A673 (cell line): Measurements from ENCODE around the gene FBXW4. TPM values are rescaled to one million over a fixed set of nuclear protein-coding genes. Genes with fewer than 3 reads are reported as not detected.

Experiments used
- BruUV-seq: library from RNA; stranded (reverse); fragments of 400-500 nt; replicated peaks from 2 replicates; lab custom pipeline; 2021; lab: Mats Ljungman, UMichigan
- CTCF ChIA-PET: fragments of 300-600 bp; sonication (Branson Sonifier 250); formaldehyde crosslinking; loops from one replicate; lab custom pipeline; 2022; ENCODE audit warnings: antibody characterized with exemption; lab: Charles Lee
- POLR2A ChIA-PET: fragments of 300-600 bp; sonication (Branson Sonifier 250); formaldehyde crosslinking; loops from one replicate; lab custom pipeline; 2022; ENCODE audit warnings: antibody characterized with exemption; ENCODE audit not compliant: low non-redundant PET; lab: Charles Lee
- DNase-seq: peaks from one replicate; pipeline ENCODE4 v3.0.0-alpha.2; 2015; ENCODE audit warnings: low spot score
- H3K27ac ChIP-seq: fragments of 200-600 bp; sonication (generic); 2 replicates; pipeline ENCODE4 v1.5.1; 2016; ENCODE audit warnings: mixed run types, low read depth, mild to moderate bottlenecking, mixed read lengths, antibody characterized with exemption, low read length; ENCODE audit not compliant: poor library complexity, severe bottlenecking
- H3K27me3 ChIP-seq: fragments of 200-600 bp; sonication (generic); replicated peaks from 2 replicates; pipeline ENCODE4 v1.6.1; 2017; ENCODE audit warnings: mixed run types, low read depth, mild to moderate bottlenecking, mixed read lengths, antibody characterized with exemption, low read length; ENCODE audit not compliant: insufficient read depth, poor library complexity
- H3K36me3 ChIP-seq: fragments of 200-600 bp; sonication (generic); 2 replicates; pipeline ENCODE4 v1.6.1; 2016; ENCODE audit warnings: mixed run types, mild to moderate bottlenecking, mixed read lengths, antibody characterized with exemption, low read length; ENCODE audit not compliant: insufficient read depth, poor library complexity, severe bottlenecking
- H3K4me1 ChIP-seq: fragments of 200-600 bp; sonication (generic); 2 replicates; pipeline ENCODE4 v1.6.1; 2017; ENCODE audit warnings: mixed run types, mild to moderate bottlenecking, mixed read lengths, antibody characterized with exemption, low read length; ENCODE audit not compliant: insufficient read depth, poor library complexity, severe bottlenecking
- H3K4me3 ChIP-seq: fragments of 200-600 bp; sonication (generic); 2 replicates; pipeline ENCODE4 v1.5.1; 2016; ENCODE audit warnings: low read depth, mixed run types, mild to moderate bottlenecking, mixed read lengths, low read length; ENCODE audit not compliant: poor library complexity, severe bottlenecking
- H3K9me3 ChIP-seq: fragments of 200-600 bp; sonication (generic); 2 replicates; pipeline ENCODE4 v1.6.1; 2016; ENCODE audit warnings: mixed run types, low read depth, mild to moderate bottlenecking, mixed read lengths, antibody characterized with exemption, low read length; ENCODE audit not compliant: poor library complexity, severe bottlenecking
- CTCF ChIP-seq: fragments of 300-800, 200-600 bp; sonication (generic); conservative IDR thresholded peaks from 2 replicates; pipeline ENCODE4 v1.5.1; 2017; ENCODE audit warnings: low read depth, mild to moderate bottlenecking, antibody characterized with exemption, low read length, moderate library complexity, mixed read lengths
- EZH2 ChIP-seq: fragments of 200-600 bp; sonication (generic); IDR thresholded peaks from 2 replicates; pipeline ENCODE4 v1.6.1; 2017; ENCODE audit warnings: borderline replicate concordance, low read depth, mild to moderate bottlenecking, mixed read lengths, antibody characterized with exemption, low read length; ENCODE audit not compliant: poor library complexity, severe bottlenecking
- intact Hi-C: fragments of 100-400 bp; cut with micrococcal nuclease; formaldehyde crosslinking; loops from one replicate; pipeline ENCODE4 v1.10.0; 2022; ENCODE audit not compliant: unreplicated experiment
- total RNA-seq: library from RNA; stranded (reverse); gene quantifications from 2 replicates; pipeline ENCODE4 v1.2.3, GENCODE V29; 2021

The FBXW4 gene
- total RNA-seq, 1 experiment from 2014 or later: 19.5 TPM

- ChIA-PET CTCF (no interaction called here), POLR2A (no interaction called here)
- no peak for TF ChIP-seq EZH2
- no peak for TF ChIP-seq CTCF
- H3K27ac ChIP-seq: no peak overlapping the region
- H3K9me3 ChIP-seq: no peaks in the 10 kb centered on the region
- H3K4me3 ChIP-seq: no peak overlapping the region
- no peak for DNase-seq
- no TSS peak for BruUV-seq
- intact Hi-C loops: no loop called here
- H3K36me3 ChIP-seq: no peaks in the 10 kb centered on the region
- H3K4me1 ChIP-seq: no peaks in the 10 kb centered on the region
- no peaks in the 10 kb centered on the region for H3K27me3 ChIP-seq
Measured at GRCh38 chr10:101625821-101626412, 69.1 kb downstream of the FBXW4 start.

DNA sequence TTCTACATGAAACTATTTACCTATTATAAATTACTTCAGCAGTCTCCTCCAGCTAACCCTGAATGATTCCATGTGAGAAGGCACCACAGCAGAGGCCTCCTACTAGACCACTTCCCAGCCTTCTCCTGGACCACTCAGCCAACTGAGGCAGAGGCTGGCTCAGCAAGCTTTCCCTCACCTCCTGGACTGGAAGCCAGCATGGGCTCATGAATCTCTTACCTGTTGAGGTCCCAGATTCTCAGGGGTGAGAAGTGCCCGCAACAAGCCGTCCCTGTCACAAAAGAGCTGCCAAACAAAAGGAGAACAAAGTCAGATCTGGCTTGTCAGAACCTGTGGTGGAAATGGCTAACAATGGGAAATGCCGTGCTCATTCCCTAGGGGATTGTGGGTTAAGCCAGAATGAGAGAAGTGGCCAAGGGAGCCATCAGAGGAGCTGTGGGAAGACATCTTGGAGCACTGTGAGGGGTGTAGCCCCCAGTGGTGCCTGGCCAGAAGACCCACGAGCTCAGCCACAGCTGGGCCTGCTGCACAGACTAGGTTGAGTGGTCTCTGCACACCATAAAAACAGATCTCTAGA lies 70.4 kb downstream of the FBXW4 start:
- BruUV-seq: no TSS peak
- POLR2A ChIA-PET: no interaction called here
- H3K4me3 ChIP-seq: no peak overlapping the region

DNA sequence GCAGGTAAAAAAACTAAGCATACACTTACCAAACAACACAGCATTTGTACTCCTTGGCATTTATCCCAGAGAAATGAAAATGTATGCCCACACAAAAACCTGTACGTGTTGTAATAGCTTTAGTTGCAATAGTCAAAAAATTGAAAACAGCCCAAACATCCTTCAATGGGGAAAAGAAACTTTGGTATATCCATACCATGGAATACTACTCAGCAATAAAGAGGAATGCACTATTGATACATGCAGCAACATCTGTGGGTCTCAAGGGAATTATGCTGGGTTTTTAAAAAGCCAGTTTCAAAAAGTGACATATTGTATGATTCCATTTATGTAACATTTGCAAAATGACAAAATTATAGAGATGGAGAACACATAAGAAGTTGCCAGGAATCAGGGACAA lies 71.4 kb downstream of the FBXW4 start:
- ChIA-PET POLR2A (no interaction called here), CTCF (no interaction called here)
- no peaks in the 10 kb centered on the region for H3K9me3 ChIP-seq
- no peak for TF ChIP-seq EZH2
- TF ChIP-seq CTCF: no peak
- no peaks in the 10 kb centered on the region for H3K4me1 ChIP-seq
- no peaks in the 10 kb centered on the region for H3K27me3 ChIP-seq
- no peak overlapping the region for H3K27ac ChIP-seq
- DNase-seq: no peak
- no TSS peak for BruUV-seq
- intact Hi-C loops: no loop called here
- H3K36me3 ChIP-seq: no peaks in the 10 kb centered on the region
- H3K4me3 ChIP-seq: no peak overlapping the region

More for the DNA sequence above, 70.4 kb downstream of the FBXW4 start:
- DNase-seq: no peak
- intact Hi-C loops: no loop called here
- Histone ChIP-seq H3K27ac (no peak overlapping the region), H3K36me3 (no peaks in the 10 kb centered on the region), H3K9me3 (no peaks in the 10 kb centered on the region), H3K4me1 (no peaks in the 10 kb centered on the region), H3K27me3 (no peaks in the 10 kb centered on the region)
- CTCF ChIA-PET: no interaction called here
- TF ChIP-seq EZH2 (no peak), CTCF (no peak)
